UCSD-AML1 (cell line): ENCODE results near the gene FRAT1.
A peak's percentile ranks its signal among the peaks of the same experiment; 100 is the strongest.

Source experiments
- DNase-seq: peaks from one replicate; lab custom pipeline; 2025; ENCODE audit not compliant: unreplicated experiment; lab: John Stamatoyannopoulos, UW

Gene FRAT1

DNA sequence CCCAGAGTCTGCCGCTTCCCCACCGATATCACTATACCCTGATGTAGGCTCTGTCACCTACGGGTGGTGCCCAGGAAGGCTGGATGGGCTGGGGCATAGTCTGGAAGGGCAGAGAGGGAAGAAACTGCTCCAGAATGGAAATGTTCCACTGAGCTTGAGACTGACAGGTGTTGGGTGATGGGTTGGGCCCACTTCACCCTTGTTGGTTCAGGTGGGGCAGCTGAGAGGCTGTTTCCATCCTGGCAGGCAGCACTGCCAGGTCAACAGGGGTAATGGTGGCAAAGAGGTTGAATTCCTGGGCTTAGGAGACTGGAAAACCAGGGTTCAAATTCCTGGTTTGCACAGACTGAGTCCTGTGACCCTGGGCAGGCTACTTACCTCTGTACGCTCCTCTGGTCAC lies 44.0 kb downstream of the FRAT1 start:
- no peak for DNase-seq

GRCh38 chr10:97365761-97366351 lies 46.8 kb downstream of the FRAT1 start:
- peak; percentile 35 for DNase-seq

DNA sequence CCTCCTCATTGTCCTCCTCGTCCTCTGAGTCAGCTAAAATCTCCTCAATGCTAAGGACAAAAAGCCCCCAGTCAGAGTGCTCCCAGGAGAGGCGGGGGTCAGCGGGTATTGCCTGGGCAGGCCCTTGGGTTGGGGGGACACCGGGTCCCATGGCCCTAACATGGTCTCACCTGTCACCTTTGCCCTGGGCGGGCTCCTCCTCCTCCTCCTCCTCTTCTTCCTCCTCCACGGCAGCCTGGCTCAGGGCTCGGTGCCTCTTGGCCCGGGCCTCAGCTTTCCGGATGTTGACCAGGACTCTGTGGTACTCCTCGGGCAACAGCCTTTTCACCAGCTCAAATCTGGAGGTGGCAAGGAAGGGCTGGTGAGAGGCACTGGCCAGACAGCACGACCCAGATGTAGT lies 47.5 kb downstream of the FRAT1 start:
- DNase-seq: no peak

DNA sequence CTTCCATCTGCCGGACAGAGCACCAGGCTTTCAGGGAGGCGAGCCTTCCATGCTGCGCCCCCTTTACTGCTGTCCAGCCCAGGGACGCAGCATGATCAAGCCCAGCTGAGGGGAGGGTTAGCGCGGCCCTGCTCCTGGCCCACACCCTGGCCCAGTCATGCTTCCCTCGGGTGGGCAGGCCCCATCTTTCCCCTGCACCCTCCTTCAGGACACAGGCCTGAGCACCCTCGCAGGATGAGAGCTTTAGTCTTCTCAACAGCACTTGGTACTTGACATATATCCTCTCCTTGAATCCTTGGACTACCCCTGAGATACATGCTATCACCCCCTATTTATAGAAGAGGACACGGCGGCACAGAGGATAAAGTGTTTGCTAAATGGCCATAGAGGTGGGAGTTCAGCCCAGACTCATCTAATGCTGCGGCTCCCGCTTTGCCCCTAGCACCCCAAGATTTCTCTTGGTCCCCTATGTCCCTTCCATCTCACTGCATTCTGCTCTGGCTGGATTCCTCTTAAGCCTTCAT lies 48.1 kb downstream of the FRAT1 start:
- DNase-seq: no peak
